B cell (primary cell): ENCODE measurements around the gene CD276.

Experiments used
- CTCF ChIP-seq: fragments of 200-600 bp; IDR thresholded peaks from one replicate; pipeline ENCODE4 v1.8.0; 2022; ENCODE audit warnings: antibody characterized with exemption, mild to moderate bottlenecking
- EZH2 ChIP-seq: IDR thresholded peaks from 2 replicates; pipeline ENCODE4 v1.6.1; 2012; ENCODE audit warnings: borderline replicate concordance, low read depth, mild to moderate bottlenecking, moderate library complexity, low read length; ENCODE audit not compliant: insufficient read depth, poor library complexity, severe bottlenecking

- no peak for TF ChIP-seq CTCF
- TF ChIP-seq EZH2, result no peak
Measured at GRCh38 chr15:73681063-73681462, 3.1 kb upstream of the CD276 start.
